NCI-H526 treated with DMSO at 0.1 percent for 48 hours (cell line): ENCODE data around the gene LAMB1.
"Not testable (repeated sequence)": the region's sequence is repeated elsewhere in the genome, so short reads cannot be mapped to it uniquely, and the experiment has no call there.

Experiments used
- DNase-seq: peaks from one replicate; lab custom pipeline; 2025; lab: John Stamatoyannopoulos, UW

The LAMB1 gene

GRCh38 chr7:108002726-108003598, at the start of gene LAMB1:
Gene LAMB1, minus strand, starts transcription at chr7:108003161. Its CDS starts 276 bp downstream, at chr7:108002885.
- peak; percentile 53 for DNase-seq

- DNase-seq, result no peak
These were observed 48.5 kb upstream of the LAMB1 start for GRCh38 chr7:108051454-108051853.

- peak; percentile 53 for DNase-seq
These were observed 47.0 kb upstream of the LAMB1 start for GRCh38 chr7:108049962-108050361.

GRCh38 chr7:108048422-108048821, 45.5 kb upstream of the LAMB1 start:
- DNase-seq, result no peak

- no peak for DNase-seq
These were observed 44.1 kb upstream of the LAMB1 start for GRCh38 chr7:108046952-108047506.

- DNase-seq, result no peak
These were observed 42.7 kb upstream of the LAMB1 start for GRCh38 chr7:108045669-108046068.

- no peak for DNase-seq
These were observed 42.2 kb upstream of the LAMB1 start for GRCh38 chr7:108045154-108045553.

- DNase-seq, result no peak
These were observed 41.4 kb upstream of the LAMB1 start for GRCh38 chr7:108044345-108044744.

GRCh38 chr7:108038986-108039385, 36.0 kb upstream of the LAMB1 start:
- no peak for DNase-seq

- DNase-seq, result no peak
These were observed 34.8 kb upstream of the LAMB1 start for GRCh38 chr7:108037741-108038140.

GRCh38 chr7:108037140-108037539, 34.2 kb upstream of the LAMB1 start:
- no peak for DNase-seq

GRCh38 chr7:108034586-108034985, 31.6 kb upstream of the LAMB1 start:
- DNase-seq, result no peak

- DNase-seq, result no peak
These were observed 31.0 kb upstream of the LAMB1 start for GRCh38 chr7:108033776-108034497.

- not testable (repeated sequence) for DNase-seq
These were observed 30.3 kb upstream of the LAMB1 start for GRCh38 chr7:108033309-108033708.

GRCh38 chr7:108030516-108030915, 27.6 kb upstream of the LAMB1 start:
- no peak for DNase-seq

- DNase-seq, result no peak
These were observed 26.1 kb upstream of the LAMB1 start for GRCh38 chr7:108029034-108029433.

- DNase-seq, result no peak
These were observed 25.1 kb upstream of the LAMB1 start for GRCh38 chr7:108028111-108028510.

GRCh38 chr7:108027239-108027638, 24.3 kb upstream of the LAMB1 start:
- DNase-seq, result no peak

GRCh38 chr7:108026647-108027046, 23.7 kb upstream of the LAMB1 start:
- DNase-seq, result no peak

GRCh38 chr7:108026116-108026515, 23.2 kb upstream of the LAMB1 start:
- no peak for DNase-seq

GRCh38 chr7:108024538-108024937, 21.6 kb upstream of the LAMB1 start:
- no peak for DNase-seq

GRCh38 chr7:108020585-108020984, 17.6 kb upstream of the LAMB1 start:
- no peak for DNase-seq

GRCh38 chr7:108018668-108019067, 15.7 kb upstream of the LAMB1 start:
- no peak for DNase-seq
